ENCODE results near the gene CD302.
"Not testable (repeated sequence)": the region's sequence is repeated elsewhere in the genome, so short reads cannot be mapped to it uniquely, and the experiment has no call there.

Gene CD302, protein sequence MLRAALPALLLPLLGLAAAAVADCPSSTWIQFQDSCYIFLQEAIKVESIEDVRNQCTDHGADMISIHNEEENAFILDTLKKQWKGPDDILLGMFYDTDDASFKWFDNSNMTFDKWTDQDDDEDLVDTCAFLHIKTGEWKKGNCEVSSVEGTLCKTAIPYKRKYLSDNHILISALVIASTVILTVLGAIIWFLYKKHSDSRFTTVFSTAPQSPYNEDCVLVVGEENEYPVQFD

DNA sequence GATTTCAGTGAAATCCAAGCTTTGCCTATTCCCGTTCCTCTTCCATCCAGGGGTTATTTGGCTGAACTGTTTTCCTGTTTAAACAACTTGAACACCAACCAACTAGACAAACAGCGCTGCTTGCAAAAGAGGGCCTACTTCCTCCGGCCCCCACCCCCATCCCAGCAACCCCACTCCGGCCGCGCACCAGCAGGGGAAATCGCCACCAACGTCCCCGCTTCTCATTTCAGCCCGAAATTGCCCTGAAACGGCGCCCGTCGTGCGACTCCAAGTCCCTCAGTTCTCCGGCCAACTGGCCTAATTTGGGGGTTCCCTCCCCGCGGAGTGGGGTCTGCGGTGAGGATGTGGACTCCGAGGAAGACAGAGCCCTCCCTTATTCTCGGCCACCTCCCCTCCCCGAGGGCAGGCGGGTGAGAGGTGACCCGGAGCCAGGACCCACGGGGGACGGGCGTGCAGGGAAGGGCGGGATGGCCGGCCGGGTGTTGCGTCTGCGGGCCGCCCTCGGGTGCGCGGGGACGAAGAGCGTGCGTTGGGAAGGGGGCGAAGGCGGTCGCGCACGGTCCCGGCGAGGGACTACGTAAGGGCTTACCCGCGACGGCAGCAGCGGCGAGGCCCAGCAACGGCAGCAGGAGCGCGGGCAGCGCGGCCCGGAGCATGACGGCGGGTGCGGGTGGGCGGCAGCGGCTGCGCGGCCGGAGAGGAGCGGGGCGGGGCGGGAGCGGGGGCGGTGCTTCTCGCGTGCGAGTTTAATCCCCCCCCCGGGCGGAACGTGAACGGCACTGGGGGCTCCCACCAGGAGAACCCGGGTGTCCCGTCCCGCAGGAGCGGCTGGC lies at the start of gene CD302:
Gene CD302, minus strand, starts transcription at position 666 of the 833 bp plus-strand sequence. Its CDS starts 10 bp downstream, at position 656.
- peak; percentile 67 for DNase-seq

DNA sequence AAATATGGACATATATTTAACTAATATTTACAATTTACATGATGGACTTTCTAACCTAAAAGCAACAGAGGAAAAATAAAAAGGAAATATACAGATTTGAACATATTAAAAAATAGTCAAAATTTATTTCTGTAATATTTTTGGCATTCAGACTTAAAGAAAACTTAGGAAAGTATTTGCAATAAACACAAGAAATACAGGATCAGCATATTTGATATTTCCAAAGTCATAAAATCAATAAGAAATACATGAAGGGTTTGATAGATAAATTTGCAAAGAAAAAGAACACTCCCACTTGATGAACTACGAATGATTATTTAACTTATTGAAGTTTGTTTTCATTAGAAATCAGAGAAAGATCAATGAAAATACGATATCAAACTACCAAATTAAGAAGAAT lies 48.6 kb upstream of the CD302 start:
- DNase-seq, result no peak

DNA sequence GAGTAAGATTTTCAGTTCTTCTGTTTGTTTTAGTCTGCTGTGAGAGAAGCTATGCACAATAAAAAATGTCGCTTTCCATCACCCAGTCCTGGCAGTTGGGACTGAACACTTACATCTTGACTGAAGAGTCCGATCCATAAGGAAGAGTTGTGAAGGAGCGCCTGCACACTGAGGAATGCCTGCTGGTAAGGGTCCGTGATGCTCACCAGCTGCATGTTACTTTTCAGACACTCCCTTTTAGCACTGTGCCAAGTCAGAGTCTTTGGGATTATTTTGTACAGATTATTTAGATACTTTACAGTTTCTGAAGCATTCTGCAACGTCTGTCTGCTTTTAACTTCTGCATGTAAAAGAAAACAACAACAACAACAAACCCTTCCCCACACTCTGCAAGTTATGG lies 42.6 kb upstream of the CD302 start:
- no peak for DNase-seq

DNA sequence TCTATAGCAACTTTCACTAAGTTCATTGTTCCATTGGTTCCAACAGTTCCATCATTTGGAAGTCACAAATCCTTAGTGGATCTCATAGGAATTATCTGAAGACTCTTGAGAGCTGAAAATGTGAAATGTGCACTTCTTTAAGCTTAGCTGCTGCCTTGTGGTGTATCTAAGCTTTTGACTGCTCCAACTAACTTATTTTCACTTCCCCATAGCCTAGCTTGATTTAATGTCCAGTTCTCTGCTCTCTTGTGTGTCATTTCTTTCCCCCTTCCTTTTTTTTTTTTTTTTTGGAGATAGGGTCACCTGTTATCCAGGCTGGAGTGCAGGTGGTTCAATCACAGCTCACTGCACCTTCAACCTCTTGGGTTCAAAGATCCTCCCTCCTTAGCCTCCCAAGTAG lies 34.9 kb upstream of the CD302 start:
- no peak for DNase-seq

DNA sequence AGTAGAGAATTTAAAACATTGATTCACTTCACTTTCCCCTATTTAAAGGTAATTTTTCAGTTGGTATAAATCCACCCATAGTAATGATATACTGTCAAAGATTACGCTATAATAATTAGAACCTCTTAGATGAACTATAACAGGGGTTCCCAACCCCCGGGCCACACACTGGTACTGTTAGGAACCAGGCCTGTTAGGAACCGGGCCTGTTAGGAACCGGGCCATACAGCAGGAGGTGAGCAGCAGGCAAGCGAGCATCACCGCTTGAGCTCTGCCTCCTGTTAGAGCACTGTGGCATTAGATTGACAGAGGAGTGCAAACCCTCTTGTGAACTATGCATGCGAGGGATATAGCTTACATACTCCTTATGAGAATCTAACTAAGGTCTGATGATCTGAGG lies 34.0 kb upstream of the CD302 start:
- DNase-seq, result no peak

DNA sequence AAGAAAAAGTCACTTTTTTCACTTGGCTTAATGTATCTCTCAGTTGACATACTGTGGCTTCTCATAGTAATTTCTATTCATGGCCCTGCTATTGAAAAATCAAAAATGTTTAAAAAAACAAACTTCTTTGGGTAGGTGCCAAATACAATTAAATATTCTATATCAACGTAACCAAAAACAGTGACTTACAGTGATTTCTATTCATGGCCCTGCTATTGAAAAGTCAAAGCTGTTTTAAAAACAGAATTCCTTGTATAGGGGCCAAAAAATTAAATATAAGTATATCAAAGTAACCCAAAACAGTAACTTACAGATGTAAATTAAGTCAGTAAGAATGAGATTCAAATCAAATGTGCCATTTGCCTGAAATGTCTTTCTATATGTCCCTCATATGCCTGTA lies 31.4 kb upstream of the CD302 start:
- DNase-seq, result no peak

DNA sequence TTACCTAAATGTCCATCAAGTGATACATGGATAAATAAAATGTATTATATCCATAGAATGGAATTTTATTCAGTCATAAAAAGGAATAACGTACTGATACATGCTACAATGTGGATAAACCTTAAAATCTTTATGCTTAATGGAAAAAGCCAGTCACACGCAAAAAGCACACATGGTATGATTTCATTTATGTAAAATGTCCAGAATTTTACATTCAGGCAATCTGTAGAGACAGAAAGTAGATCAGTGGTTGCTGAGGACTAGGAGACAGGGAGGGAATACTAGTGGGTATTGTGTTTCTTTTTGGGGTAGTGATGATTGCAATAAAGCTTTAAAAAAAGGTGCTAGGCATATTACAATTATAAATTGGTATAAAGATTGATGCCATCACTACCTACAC lies 30.7 kb upstream of the CD302 start:
- DNase-seq, result no peak

DNA sequence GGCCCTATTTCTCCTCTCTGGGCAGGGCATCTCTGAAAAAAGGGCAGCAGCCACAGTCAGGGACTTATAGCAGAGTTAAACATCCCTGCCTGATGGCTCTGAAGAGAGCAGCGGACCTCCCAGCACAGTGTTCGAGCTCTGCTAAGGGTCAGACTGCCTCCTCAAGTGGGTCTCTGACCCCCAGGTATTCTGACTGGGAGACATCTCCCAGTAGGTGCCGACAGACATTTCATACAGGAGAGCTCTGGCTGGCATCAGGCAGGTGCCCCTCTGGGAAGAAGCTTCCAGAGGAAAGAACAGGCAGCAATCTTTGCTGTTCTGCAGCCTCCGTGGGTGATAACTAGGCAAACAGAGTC lies 24.4 kb upstream of the CD302 start:
- not testable (repeated sequence) for DNase-seq

DNA sequence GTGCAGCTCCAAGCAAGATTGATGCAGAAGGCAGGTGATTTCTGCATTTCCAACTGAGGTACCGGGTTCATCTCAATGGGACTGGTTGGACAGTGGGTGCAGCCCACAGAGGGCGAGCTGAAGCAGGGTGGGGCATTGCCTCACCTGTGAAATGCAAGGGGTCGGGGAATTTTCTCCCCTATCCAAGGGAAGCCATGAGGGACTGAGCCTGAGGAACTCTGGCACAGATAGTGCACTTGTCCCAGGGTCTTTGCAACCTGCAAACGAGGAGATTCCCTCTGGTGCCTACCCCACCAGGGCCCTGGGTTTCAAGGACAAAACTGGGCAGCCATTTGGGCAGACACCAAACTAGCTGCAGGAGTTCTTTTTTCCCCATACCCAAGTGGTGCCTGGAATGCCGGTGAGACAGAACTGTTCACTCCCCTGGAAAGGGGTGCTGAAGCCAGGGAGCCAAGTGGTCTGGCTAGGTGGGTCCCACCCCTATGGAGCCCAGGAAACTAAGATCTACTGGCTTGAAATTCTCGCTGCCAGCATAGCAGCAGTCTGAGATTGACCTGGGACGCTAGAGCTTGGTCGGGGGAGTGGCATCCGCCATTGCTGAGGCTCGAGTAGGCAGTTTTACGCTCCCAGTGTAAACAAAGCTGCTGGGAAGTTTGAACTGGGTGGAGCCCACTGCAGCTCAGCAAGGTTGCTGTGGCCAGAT lies 23.9 kb upstream of the CD302 start:
- not testable (repeated sequence) for DNase-seq

DNA sequence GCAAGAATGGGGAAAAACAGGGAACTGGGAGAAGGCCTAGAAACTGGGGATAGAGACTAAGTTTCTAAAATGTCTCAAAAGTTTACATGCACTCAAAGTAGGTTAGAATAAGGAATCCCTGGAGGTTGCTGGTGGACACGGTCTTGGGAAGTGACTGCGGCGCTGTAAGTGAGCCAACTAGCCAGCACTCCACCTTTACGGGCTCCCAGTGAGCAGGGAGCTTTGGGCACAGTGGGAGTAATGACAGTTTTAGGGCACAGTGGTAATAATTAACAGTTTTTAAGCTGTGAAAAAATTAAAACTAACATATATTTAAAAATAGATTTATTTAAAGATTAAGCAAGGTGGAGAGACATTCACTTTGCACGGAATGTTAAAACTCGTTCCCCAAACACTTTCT lies 20.9 kb upstream of the CD302 start:
- DNase-seq, result no peak

DNA sequence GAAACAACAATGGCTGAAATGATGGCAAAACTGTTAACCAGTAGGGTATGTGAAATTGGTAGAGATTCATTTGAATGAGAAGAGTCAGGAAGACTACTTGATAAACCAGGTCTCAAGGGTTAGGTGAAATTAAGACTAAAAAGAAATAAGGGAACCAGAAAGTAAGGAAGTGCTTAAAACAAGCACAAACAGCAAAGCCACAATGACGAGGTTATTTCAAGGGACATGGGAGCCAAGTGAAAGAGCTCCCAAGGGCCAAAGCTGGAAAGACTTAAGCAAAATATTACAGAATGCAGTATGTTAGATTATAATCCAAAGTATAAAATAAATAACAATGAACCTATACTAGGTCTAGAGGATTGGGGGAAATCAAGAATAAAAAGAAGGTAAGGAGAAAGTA lies 19.3 kb upstream of the CD302 start:
- DNase-seq, result no peak

DNA sequence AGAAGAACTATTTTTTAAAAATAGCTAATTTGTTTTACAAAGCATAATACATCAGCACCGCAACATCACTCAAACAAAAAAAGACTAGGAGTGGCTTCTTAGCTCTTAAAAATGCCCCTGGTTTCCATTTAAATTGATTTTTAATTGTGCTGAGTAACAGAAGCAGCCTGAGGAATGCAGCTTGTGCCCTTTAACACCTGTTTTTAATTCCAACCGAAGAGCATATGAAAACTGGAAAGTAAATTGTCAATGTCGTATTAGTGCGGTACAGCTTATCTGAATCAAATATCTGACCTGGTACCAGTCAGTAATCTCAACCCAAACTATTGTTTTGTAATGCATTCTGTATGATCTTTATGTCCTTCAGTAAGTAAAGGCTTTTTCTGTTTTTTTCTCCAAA lies 13.2 kb upstream of the CD302 start:
- DNase-seq, result no peak

DNA sequence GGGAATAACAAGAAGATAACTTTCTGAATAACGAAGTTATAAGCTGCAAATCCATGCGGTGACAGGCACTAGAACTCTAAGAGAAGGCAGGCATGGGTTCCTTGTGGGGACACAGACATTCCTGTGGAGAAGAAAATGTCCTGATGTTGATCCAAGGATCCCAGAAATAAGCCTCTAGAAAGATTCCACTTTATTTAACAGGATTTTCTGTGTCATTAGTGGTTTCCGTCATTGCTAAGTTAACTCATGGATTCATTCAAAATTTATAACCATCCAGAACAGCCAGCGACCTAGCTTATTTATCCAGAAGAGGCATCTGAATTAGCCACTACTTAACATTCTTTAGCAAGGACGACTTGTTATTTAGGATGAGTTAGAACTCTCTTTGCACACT lies 10.0 kb upstream of the CD302 start:
- DNase-seq, result no peak

DNA sequence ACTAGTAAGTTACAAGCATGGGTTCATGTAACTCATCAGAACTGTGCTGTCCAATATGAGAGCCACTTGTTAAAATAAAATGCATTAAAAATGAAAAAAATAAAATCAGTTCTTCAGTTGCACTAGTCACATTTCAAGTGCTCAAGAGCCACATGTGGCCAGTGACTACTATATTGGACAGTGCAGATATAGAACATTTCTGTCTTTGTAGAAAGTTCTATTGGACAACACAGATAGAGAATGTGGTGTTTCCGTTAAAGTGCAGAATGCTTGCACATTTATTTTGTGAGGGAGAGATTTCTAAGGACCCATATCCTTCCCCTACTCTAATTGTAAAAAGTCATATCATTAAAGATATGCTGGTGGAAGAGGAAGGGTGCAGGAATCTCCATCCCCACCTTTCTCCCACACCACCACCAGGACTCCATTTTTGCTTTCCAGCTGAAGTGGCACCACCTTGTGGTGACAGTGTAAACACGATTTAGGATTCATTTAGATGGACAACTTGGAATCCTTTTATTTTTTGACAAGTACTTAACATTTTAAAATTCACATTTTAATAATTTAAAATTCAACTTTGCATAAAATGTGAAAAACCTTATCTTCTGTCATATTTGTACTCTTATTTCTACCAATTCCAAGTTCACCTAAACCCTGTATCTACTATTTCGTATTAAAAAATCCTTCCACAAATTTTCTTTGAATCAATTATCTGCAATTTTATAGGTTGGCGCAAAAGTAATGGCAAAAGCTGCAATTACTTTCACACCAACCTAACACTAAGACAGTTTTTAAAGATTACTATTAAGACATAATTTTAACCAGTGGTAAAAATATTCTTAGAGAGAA lies 9.4 kb upstream of the CD302 start:
- peak; percentile 48 for DNase-seq

DNA sequence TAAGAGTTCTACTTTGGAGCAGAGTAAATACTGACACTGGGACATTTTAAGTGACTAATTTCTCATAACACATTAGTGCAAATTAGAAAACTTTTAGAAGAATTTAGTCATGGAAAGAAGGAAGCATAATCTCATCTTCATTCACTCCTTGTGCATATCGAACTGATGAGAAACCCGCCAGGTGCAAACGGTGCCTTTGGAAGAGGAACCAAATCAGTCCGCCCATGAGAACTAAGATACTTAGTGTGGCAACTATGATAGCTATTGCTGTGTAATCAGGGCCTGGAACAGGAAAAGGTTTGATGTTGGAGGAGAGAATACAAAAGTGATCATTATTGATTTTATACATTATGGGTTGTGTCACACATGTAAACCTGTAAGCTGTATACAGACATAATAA lies 6.9 kb upstream of the CD302 start:
- DNase-seq, result no peak

DNA sequence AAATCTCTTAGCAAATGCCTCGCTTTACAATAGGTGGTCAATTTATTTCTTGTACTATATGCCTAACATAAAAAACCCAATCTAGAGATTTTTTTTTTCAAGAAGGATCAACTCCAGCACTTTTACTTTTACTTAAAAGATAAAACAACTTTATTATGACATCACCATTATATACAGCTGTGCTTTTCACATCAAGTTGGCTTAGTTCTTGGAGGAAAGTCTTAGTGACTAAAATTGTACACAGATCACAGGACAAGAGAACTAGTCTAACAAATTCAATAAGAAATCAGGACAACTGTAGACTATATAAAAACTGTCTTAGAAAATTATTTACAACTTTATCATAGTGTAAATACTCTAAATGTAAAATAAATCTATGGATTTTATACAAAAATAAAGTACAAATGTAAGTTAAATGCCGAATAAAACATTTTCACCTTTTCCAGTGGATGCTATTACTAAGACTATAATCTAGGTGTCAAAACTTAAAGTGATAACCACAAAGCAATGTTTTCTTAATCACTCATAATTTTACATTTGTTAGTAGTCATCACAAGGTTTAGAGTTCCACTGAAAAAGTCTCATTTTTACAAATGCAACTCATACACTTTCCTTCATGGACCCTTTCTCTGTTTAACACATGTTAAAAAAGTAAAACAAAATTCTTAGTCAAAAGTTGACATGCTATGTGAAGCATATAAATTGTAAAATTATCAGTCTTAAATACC lies 5.4 kb upstream of the CD302 start:
- DNase-seq, result no peak

DNA sequence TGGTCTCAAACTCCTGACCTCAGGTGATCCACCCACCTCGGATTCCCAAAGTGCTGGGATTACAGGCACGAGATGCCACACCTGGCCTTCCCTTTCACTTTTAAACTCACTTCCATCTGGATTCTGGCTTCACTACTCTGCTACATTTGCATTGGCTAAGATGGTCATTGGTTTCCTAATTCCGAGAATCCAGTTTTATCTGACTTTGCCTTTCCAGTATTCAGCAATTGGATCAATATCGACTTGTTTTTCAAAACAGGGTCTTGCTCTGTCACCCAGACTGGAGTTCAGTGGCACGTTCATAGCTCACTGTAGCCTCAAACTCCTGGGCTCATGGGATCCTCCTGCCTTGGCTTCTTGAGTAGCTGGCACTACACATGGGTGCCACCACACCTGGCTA lies 4.7 kb upstream of the CD302 start:
- DNase-seq, result no peak

DNA sequence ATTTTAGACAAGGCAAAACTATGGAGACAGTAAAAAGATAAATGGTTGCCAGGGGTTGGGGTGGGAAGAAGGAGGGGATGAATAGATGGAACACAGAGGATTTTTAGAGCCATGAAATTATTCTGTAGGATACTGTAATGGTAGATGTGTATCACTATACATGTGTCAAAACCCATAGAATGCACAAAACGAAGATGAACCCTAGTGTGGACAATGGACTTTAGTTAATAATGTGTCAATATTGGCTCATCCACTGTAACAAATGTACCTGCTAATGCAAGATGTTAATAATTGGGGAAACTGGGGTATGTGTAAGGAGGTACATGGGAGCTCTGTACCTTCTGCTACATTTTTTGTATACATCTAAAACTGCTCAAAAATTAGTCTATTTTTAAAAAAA lies 1.8 kb upstream of the CD302 start:
- no peak for DNase-seq

DNA sequence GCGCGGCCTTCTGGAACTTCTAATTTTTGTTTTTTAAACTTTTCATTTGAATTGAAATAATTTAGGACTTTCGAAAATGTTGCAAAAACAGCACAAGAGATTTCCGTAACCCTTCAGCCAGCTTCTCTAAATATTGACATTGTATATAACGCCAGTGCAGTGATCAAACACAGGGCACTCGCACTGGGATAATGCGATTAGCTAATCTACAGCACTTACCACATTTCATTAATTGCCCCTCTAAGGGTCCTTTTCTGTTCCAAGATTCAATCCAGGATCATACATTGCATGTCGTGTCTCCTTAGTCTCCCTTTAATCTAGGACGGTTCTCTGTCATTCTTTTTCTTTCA lies 343 bp upstream of the CD302 start:
- peak; percentile 48 for DNase-seq

DNA sequence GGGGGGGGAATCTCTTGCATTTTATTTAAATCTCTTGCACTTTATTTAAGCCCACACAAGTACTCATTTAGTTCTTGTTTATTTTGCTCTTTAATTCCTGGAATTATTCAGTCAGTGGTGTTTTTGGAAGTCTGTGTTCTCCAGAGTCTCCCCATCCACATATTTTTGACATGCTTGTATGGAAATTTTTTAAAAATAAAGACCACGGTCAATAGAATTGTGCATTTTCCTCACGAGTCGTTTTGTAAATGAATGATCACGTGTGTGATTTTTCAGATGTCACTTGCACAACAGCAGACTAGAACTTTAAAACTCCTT lies 824 bp downstream of the CD302 start:
- DNase-seq, result no peak

DNA sequence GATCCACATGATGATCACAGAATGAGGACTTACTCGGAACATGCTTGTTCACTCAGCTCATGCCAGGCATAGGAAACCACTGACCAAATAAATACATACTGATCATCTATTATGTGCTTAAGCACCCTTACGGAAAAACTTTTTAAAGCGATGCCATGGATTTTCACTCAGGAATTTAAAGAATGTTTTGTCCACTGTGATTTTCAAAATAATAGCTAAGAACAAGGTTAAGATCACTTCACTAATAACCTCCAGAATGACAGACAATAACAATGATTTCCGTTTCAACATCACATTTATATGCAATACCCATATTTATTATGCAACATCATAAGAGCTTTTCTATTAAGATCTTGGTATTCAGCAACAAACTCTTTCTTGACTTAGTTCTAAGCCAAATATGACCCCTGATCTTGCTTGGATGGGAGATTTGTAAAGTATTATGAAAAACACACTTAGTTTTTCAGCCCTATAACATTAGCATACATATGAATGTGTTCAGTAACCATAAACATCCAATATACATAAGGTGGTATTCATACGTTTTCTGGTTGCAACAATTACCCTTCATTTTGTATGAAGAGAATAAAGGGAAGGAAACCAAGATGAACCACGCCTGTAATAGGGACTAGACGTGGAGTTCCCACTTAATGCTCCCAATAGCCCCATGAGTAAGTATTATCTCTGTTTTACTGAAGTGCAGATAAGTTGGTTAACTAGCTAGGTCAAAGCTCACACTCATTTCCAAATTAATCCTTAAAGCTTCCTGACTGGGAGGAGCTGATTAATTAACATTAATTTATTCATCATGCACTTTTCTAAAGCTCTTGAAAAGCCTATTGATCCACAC lies 1.9 kb downstream of the CD302 start:
- no peak for DNase-seq

DNA sequence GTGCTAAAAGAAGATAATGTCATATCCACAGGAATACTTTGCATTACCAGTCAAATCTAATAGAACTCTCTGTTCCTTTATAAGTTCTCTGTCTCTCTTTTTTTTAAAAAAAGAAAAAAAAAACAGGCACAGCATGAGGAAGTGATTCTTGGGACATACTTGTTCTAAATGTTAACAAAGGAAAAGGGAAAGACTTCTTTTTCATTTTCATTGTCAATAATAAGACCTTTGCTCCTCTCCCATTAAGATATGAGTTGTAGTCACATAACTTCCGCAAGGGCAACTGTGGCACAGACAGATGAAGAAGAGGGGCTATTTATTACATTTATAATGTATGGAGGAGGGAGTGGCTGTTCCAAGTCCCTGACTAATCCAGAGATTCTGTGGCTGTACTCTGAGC lies 4.7 kb downstream of the CD302 start:
- no peak for DNase-seq
